HG02763 (cell line): ENCODE data around the gene KRT82.

ENCODE experiments used
- ATAC-seq: cut with Tn5 transposase; IDR thresholded peaks from one replicate; pipeline ENCODE4 v1.9.1; 2021; ENCODE audit warnings: mild to moderate bottlenecking, moderate library complexity; ENCODE audit not compliant: unreplicated experiment

Gene KRT82

DNA sequence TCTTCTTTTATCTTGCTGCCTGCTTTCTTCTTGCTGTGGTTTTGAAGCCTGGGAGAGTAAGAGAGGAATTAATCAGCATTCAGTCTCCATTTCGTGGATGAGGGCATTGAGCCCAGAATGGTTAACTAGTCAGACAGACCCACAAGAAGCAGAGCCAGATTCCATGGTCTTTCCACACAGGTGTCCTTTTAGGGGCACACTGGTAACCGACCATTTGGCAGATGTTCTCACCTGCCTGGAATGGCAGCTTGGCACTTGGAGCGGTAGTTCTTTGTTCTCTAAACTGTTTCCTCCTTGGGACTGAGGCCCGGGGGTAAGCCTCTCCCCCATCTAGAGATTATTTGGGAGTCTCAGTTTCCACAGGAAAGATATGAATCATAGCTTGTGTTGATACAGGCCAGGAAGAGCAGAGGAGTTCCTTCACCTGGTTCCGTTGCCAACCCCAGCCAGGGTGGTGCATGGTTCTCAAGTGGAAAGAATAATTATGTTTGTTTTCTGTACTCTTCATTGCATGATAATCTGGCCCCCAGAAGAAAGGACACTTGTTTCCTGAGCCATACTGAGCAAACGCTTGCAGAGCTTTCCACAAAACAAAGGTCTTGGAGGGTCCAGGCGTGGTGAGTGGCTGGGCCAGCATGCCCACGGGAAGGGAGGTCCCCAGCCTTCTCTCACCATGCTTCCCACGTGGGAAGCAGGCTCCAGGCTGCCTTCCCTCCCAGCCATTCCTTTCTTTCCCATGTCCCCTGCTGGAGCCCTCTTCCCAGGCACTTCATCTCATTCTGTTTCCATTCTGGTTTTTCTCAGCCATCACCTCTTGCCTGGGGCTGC is 30.1 kb upstream of the KRT82 start:
- no peak for ATAC-seq

DNA sequence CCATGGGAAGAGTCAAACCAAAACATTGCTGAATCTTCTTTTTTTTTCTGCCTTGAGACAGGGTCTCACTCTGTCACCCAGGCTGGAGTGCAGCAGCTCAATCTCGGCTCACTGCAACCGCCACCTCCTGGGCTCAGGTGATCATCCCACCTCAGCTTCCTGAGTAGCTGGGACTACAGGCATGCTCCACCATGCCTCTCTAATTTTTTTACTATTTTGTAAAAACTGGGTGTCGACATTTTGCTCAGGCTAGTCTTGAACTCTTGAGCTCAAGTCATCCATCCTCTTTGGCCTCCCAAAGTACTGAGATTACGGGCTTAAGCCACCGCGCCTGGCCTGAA is 29.5 kb upstream of the KRT82 start:
- no peak for ATAC-seq

GRCh38 chr12:52434760-52435530 is 28.8 kb upstream of the KRT82 start:
- no peak for ATAC-seq

GRCh38 chr12:52434081-52434733 is 28.1 kb upstream of the KRT82 start, which contains the start of gene KRT75:
KRT75 (minus strand) TSS chr12:52434371; CDS start chr12:52434304, 67 bp downstream.
- ATAC-seq: no peak

- ATAC-seq: no peak
Observed at GRCh38 chr12:52433501-52434080, 27.5 kb upstream of the KRT82 start.

- no peak for ATAC-seq
Observed at GRCh38 chr12:52432559-52433207, 26.5 kb upstream of the KRT82 start.

GRCh38 chr12:52428121-52428520 is 22.0 kb upstream of the KRT82 start:
- ATAC-seq: no peak

DNA sequence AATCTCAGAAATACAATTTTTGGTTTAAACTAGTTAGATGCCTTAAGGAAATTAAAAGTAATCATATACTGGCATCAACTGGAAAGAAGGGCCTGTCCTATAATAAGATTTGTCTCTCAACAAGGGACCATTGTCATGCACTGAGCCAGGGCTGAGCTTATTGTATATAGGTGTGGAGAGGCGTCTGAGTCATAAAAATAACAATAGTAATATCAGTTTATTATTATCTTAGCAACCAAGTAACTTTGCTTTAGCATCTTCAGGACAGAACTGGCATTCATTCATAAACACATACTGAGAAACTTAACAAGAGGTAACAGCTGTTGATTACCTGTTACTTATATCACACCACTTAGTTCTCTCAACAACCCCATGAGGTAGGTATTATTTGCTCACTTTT is 20.9 kb upstream of the KRT82 start:
- no peak for ATAC-seq

- ATAC-seq: no peak
Observed at GRCh38 chr12:52426034-52426433, 19.9 kb upstream of the KRT82 start.

DNA sequence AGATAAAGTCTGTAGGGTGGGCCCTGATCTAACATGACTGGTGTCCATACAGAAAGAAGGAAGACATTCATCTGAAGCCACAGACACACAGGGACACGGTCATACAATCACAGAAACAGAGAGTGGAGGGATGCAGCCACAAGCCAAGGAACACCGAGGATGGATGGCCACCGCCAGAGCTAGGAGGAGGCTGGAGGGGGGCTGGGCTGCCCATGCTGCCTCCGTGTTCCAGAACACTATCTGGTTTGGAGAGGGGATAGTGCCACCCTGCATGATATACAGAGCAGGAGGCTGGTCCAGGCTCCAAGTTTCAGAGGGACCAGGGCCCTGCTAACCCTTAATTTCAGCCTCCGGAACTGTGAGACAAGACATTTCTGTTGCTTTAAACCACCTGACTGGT is 19.3 kb upstream of the KRT82 start:
- ATAC-seq: no peak

DNA sequence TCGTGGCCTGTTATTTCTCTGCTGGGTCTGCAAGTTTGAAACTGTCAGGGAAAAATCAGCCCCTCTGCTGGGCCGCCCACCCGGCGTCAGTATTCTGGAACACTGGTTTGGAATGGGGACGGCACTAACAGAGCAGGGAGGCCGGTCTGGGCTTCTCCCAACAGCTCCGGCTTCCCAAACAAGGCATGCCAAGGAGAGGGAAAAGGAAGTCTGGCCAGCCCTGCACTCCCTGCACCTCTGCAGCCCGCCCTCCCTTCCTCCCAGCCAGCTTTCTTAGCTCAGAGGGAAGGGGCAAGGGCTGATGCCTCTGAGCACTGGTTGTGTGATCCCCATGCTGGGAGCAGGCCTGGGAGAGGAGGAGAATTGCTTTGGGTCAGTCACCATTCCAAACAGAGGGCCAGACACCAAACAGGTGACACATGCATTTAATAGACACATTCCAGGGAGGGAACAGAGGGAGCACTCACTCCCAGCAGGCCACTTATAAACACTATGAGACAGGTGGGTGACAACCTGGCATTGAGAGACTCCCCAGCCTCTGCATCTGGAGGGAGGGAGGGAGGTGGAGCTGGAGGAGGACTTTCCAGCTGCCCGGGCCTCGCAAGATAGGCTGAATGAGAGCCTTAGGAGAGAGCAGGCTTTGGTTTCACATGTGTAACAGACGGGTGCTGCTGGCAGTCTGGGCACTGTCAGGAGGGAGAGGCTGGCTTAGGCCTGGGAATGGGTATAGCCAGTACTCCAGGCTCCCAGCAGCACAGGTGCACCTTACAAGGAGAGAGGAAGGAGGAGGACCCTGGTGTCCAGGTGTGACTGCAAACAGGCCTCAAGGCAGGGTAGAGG is 17.7 kb upstream of the KRT82 start:
- no peak for ATAC-seq

DNA sequence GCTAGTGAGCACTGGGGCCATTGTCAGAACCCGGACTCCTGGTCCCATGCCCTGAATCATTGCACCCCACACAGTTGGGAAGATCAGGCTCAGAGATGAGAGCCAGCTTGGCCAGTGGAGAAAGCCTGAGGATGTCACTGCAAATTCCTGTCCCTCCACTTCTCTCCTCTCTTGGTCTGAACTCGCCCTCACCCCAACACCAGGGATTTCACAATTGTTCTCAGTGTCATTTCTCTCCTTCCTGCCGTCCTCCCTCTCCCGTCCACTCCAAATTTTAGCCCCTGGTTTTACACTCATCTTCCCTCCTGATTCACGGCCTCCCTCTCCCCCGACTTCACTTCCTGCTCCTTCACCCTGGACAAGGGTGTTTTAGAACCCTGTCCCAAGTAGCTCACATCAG is 16.9 kb upstream of the KRT82 start:
- no peak for ATAC-seq

DNA sequence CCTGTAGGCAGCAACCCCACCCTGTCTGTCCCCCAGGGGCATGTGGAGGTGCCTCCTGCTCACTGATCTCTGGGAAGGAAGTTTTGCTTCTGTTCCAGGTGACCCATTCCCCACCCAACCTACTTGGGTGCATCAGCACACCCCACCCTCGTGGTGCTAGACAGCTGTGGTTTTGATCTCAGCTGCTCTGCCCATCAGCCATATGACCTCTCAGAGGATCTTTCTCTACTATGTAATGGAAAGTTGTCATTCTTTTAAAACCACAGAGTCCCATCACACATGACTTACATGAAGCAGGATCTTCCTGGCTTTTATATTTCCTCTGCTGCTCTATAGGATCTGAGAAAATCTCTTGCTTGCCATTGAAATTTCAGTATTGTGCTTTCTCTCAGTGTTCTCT is 13.5 kb upstream of the KRT82 start:
- ATAC-seq: no peak

DNA sequence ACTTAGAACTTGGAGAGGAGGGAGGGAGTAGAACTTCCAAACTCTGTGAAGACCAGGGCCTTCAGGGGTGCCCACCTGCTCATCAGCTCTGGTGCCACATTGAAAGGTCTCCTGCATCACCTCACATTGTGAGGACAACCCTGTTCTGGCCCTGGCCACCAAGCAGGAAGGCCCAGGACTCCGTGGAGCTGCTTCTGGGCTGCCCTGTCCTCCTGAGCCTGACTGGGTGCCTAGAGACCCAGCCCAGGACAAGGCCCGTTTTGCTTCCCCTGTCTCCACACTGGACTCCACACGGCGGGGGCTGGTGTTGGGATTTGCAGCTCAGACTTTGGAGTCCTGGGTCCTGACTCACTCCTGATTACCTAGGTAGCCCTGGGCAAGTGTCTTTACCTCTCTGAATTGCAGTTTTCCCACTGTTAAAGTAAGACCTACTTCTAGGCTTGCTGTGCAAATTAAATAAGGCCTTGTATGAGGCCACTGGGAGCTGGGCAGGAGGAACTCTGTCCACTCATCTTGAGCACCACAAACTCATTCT is 12.5 kb upstream of the KRT82 start:
- ATAC-seq: no peak

GRCh38 chr12:52417740-52418139 is 11.6 kb upstream of the KRT82 start:
- ATAC-seq: no peak

- no peak for ATAC-seq
Observed at GRCh38 chr12:52416795-52417194, 10.7 kb upstream of the KRT82 start.

- ATAC-seq: no peak
Observed at GRCh38 chr12:52415870-52416750, 10.0 kb upstream of the KRT82 start.

GRCh38 chr12:52414936-52415335 is 8.8 kb upstream of the KRT82 start:
- no peak for ATAC-seq
